Vagina (tissue), 2 donors: Measurements from ENCODE around the gene PBX2.
A peak's percentile ranks its signal among the peaks of the same experiment; 100 is the strongest.

Experiments used
- CTCF ChIP-seq, 3 experiments: fragments of 450-650 bp in 2 of 3; fragments of 200-600 bp in 1 of 3; sonication (generic) in 1 of 3; IDR thresholded peaks; one replicate each; pipeline ENCODE4 v1.5.1; 2017 to 2019; ENCODE audit warnings: antibody characterized with exemption in 3 of 3, mild to moderate bottlenecking in 2 of 3, moderate library complexity in 2 of 3
- POLR2A ChIP-seq, 2 donors: fragments of 450-650 bp; IDR thresholded peaks; one replicate each; pipeline ENCODE4 v1.6.1; 2017; ENCODE audit warnings: antibody characterized with exemption in 2 of 2, mild to moderate bottlenecking in 2 of 2, moderate library complexity in 2 of 2
- POLR2AphosphoS5 ChIP-seq, 2 donors: sonication (generic); formaldehyde crosslinking; IDR thresholded peaks; one replicate each; pipeline ENCODE4 v1.9.0; 2017; ENCODE audit warnings: antibody characterized with exemption in 2 of 2, mild to moderate bottlenecking in 2 of 2, low read depth in 1 of 2; ENCODE audit not compliant: insufficient read depth in 1 of 2

- no peak for TF ChIP-seq CTCF (IDR thresholded peaks at IDR 0.05)
- TF ChIP-seq POLR2AphosphoS5 (IDR thresholded peaks at IDR 0.05; ENCODE audit: insufficient read depth in 1 of 2, low read depth in 1 of 2): peak; percentile 88 to 95
- peak; percentile 92 to 93 for TF ChIP-seq POLR2A (IDR thresholded peaks at IDR 0.05)
These were observed at the start of gene PBX2 for GRCh38 chr6:32190054-32190851.
